Measurements from ENCODE around the gene DOCK2.

- TF ChIP-seq CTCF (IDR thresholded peaks at IDR 0.05) (no peak), POLR2A (IDR thresholded peaks at IDR 0.05) (no peak), POLR2AphosphoS5 (IDR thresholded peaks at IDR 0.05) (no peak)
These were observed 60.4 kb downstream of the DOCK2 start for GRCh38 chr5:169697511-169697890.
